ENCODE results near the gene ASB18. TPM values are rescaled to one million over a fixed set of nuclear protein-coding genes. Genes with fewer than 3 reads are reported as not detected.

Gene ASB18
- total RNA-seq = not detected in 2 replicates

DNA sequence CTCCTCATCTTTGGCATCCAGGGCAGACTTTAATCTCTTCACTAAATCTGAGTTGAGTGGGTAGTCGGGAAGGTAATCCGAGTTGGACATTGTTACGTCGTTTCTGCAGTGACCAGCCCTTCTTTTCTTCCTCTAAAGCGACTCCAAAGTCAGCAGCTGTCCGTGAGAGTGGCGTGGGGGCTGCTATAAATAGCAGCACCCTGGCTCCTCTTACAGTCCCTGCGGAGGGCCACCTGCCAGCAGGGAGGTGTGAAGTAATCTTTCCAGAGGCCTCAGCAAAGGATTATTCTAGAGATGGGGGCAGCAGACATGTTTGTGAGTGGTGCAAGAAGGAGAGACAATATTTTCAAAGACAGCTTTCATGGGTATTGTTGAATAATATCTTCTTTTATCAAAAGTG, at the start of gene ASB18:
ASB18 (minus strand) TSS at position 151 of the 400 bp plus-strand sequence; CDS start at position 90, 61 bp downstream.

GRCh38 chr2:236168110-236169080, 95.8 kb downstream of the ASB18 start, which contains the start of gene GBX2:
GBX2 (minus strand) TSS chr2:236168386; CDS start chr2:236167971, 415 bp downstream.

Other genes with a start within 250 kb of the ASB18 start
- gene GBX2, start 96.0 kb downstream of the ASB18 start, total RNA-seq = not detected in 2 replicates